Stimulated activated CD8-positive, alpha-beta memory T cell treated with anti-CD3 and anti-CD28 coated beads, Interleukin-7, amount 100 ng/mL, for 48 hours (primary cell): ENCODE results near the gene EXD3.
"Not testable (repeated sequence)": the region's sequence is repeated elsewhere in the genome, so short reads cannot be mapped to it uniquely, and the experiment has no call there.

Experiments used
- DNase-seq, 2 donors: peaks; one replicate each; pipeline ENCODE4 v3.0.0-alpha.2; 2020; ENCODE audit warnings: low read depth in 1 of 2; ENCODE audit errors: extremely low read depth in 1 of 2

The EXD3 gene

DNA sequence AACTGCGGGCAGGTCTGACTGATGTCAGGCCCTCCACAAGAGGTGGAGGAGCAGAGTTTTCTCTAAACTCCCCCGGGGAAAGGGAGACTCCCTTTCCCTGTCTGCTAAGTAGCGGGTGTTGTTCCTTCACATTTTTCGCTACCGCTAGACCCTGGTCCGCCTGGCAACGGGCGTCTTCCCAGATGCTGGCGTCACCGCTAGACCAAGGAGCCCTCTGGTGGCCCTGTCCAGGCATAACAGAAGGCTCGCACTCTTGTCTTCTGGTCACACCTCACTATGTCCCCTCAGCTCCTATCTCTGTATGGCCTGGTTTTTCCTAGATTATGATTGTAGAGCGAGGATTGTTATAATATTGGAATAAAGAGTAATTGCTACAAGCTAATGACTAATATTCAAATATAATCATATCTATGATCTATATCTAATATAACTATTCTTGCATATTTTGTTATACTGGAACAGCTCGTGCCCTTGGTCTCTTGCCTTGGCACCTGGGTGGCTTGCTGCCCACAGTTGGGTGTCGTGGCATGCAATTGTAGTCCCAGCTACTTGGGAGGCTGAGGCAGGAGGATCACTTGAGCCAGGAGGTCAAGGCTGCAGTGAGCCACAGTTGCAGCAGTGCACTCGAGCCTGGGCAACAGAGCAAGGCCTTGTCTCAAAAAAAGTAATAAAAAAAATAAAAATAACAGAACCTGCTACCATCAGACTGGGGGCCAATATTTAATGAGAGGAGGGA lies 160.6 kb downstream of the EXD3 start:
- DNase-seq, result not testable (repeated sequence)
